ENCODE results near the gene C1QTNF6.

- no peak for TF ChIP-seq CTCF (IDR thresholded peaks at IDR 0.05)
- no peak for TF ChIP-seq POLR2A (IDR thresholded peaks at IDR 0.05)
Observed at GRCh38 chr22:37173709-37174108, 14.3 kb downstream of the C1QTNF6 start.

Measured in thyroid gland (tissue), 4 donors.